ENCODE measurements around the gene MYOF. TPM values are rescaled to one million over a fixed set of nuclear protein-coding genes. Genes with fewer than 3 reads are reported as not detected.
A peak's percentile ranks its signal among the peaks of the same experiment; 100 is the strongest.

The MYOF gene
- total and polyA plus RNA-seq, 9 of the 15 experiments (the other 6 are each of a cell fraction or from before 2014, with no cell fraction given): 0.06 to 0.27 TPM; not detected in 7

DNA sequence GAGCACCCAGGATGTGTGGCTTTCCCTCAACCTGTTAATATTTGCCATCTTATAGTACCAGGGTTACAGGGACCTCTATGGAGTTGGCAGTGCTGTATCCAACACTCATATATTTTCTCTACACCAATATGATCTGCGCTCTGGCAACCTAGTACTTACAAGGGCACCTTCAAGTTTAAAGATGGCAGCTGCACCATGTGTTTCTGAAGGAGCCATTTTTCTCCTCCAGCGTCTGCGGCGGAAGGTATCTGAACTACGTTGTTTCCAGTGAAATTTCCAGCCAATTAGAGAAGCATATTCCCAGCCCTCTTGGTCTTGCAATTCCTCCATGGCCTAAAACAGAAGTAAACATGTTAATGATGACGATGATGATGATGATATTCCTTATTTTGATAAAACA, 125.6 kb downstream of the MYOF start:
- DNase-seq (ENCODE audit: extremely low read depth in 1 of 4, low spot score in 3 of 4): no peak
- Histone ChIP-seq H2AFZ (ENCODE audit: low read depth, low read length) (no peak overlapping the region), H3K79me2 (ENCODE audit: control insufficient read depth, insufficient read depth, low read length) (no peaks in the 10 kb centered on the region), H3K4me1 (replicated peaks in 1 of 2; ENCODE audit: control insufficient read depth in 2 of 2, insufficient read depth in 2 of 2, low read length in 2 of 2) (no peaks in the 10 kb centered on the region), H3K27ac (ENCODE audit: extremely low read depth, low read depth, low read length) (no peak overlapping the region), H3K9ac (ENCODE audit: insufficient read depth in 1 of 2, low read depth in 2 of 2, low read length in 2 of 2) (no peak overlapping the region), H3K4me3 (no peak overlapping the region), H3K27me3 (ENCODE audit: control insufficient read depth in 2 of 2, insufficient read depth in 2 of 2, low read length in 2 of 2) (peaks cover 0 to 21% of the 10 kb centered on the region in 2 experiments; a peak in 2 of 5 replicates), H3K36me3 (ENCODE audit: control insufficient read depth, insufficient read depth, low read length) (no peaks in the 10 kb centered on the region), H4K20me1 (replicated peaks; ENCODE audit: control insufficient read depth, insufficient read depth, low read length) (no peaks in the 10 kb centered on the region), H3K4me2 (ENCODE audit: insufficient read depth, low read length) (no peak overlapping the region), H3K9me1 (ENCODE audit: control insufficient read depth, insufficient read depth, low read length) (no peaks in the 10 kb centered on the region), H3K9me3 (replicated peaks; ENCODE audit: control insufficient read depth, insufficient read depth, low read depth, low read length) (no peaks in the 10 kb centered on the region)
- CTCF ChIA-PET (ENCODE audit: low intra/inter-chr PET ratio): interaction anchor here (0.8 kb wide), 1 partner anchor 126 kb away, joined by 4 read pairs; no protein-coding TSS in a partner anchor
- WGBS (ENCODE audit: insufficient coverage, low coverage, missing lambda C conversion rate): 0% methylated on average over 6 of the region's 6 CpGs
- FAIRE-seq: no peak
- ATAC-seq: no peak
- intact Hi-C loops (cut with micrococcal nuclease) (loop anchor here (2.0 to 10.0 kb wide), 3 partner anchors 132 to 472 kb away; no protein-coding TSS in a partner anchor), in situ Hi-C loops (cut with MboI) (loop anchor here (10.0 kb wide), 1 partner anchor 272 kb away; no protein-coding TSS in a partner anchor)
- BruUV-seq (replicated peaks): no TSS peak
- POLR2A ChIA-PET: no interaction called here
- TF ChIP-seq ZNF324 (CRISPR knock-in tag; IDR thresholded peaks at IDR 0.05) (no peak), YY1 (IDR thresholded peaks at IDR 0.05; ENCODE audit: borderline replicate concordance in 1 of 3, control insufficient read depth in 1 of 3, extremely low read depth in 1 of 3, insufficient read depth in 3 of 3, insufficient read length in 1 of 3, insufficient replicate concordance in 2 of 3, low read depth in 1 of 3, low read length in 2 of 3) (peak in 1 of 3 experiments; percentile 19), L3MBTL2 (IDR thresholded peaks at IDR 0.05) (0 out of 2 replicates have a peak, but pooled peaks have one; percentile 20), MXI1 (IDR thresholded peaks at IDR 0.05; ENCODE audit: low read depth, low read length) (no peak), ZNF696 (CRISPR knock-in tag; conservative IDR thresholded peaks at IDR 0.05) (no peak), NFE2L1 (tag; IDR thresholded peaks at IDR 0.05; ENCODE audit: borderline replicate concordance, low read depth) (no peak), DNMT1 (IDR thresholded peaks at IDR 0.05) (no peak), ZNF77 (CRISPR knock-in tag; IDR thresholded peaks at IDR 0.05) (no peak)
- TF ChIP-seq, protein P1, sequence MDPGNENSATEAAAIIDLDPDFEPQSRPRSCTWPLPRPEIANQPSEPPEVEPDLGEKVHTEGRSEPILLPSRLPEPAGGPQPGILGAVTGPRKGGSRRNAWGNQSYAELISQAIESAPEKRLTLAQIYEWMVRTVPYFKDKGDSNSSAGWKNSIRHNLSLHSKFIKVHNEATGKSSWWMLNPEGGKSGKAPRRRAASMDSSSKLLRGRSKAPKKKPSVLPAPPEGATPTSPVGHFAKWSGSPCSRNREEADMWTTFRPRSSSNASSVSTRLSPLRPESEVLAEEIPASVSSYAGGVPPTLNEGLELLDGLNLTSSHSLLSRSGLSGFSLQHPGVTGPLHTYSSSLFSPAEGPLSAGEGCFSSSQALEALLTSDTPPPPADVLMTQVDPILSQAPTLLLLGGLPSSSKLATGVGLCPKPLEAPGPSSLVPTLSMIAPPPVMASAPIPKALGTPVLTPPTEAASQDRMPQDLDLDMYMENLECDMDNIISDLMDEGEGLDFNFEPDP (CRISPR knock-in tag; IDR thresholded peaks at IDR 0.05): no peak
- TF ChIP-seq, protein P2, sequence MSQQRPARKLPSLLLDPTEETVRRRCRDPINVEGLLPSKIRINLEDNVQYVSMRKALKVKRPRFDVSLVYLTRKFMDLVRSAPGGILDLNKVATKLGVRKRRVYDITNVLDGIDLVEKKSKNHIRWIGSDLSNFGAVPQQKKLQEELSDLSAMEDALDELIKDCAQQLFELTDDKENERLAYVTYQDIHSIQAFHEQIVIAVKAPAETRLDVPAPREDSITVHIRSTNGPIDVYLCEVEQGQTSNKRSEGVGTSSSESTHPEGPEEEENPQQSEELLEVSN (IDR thresholded peaks at IDR 0.05; ENCODE audit: borderline replicate concordance in 1 of 2, extremely low read depth in 1 of 2, insufficient read depth in 1 of 2, insufficient read length in 1 of 2, low read depth in 1 of 2, low read length in 1 of 2, poor library complexity in 1 of 2, severe bottlenecking in 1 of 2): peak in 1 of 2 experiments; percentile 36
- TF ChIP-seq, protein P3, sequence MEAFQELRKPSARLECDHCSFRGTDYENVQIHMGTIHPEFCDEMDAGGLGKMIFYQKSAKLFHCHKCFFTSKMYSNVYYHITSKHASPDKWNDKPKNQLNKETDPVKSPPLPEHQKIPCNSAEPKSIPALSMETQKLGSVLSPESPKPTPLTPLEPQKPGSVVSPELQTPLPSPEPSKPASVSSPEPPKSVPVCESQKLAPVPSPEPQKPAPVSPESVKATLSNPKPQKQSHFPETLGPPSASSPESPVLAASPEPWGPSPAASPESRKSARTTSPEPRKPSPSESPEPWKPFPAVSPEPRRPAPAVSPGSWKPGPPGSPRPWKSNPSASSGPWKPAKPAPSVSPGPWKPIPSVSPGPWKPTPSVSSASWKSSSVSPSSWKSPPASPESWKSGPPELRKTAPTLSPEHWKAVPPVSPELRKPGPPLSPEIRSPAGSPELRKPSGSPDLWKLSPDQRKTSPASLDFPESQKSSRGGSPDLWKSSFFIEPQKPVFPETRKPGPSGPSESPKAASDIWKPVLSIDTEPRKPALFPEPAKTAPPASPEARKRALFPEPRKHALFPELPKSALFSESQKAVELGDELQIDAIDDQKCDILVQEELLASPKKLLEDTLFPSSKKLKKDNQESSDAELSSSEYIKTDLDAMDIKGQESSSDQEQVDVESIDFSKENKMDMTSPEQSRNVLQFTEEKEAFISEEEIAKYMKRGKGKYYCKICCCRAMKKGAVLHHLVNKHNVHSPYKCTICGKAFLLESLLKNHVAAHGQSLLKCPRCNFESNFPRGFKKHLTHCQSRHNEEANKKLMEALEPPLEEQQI (IDR thresholded peaks at IDR 0.05): no peak

All from K562 (cell line).